SK-N-SH (cell line): ENCODE results near the gene MMD2. TPM values are rescaled to one million over a fixed set of nuclear protein-coding genes. Genes with fewer than 3 reads are reported as not detected.

Experiments
- CTCF ChIA-PET: fragments of 300-600, 350-600 bp; formaldehyde crosslinking; extraction: SDS; loops from one replicate; lab custom pipeline; 2021; lab: Yijun Ruan, JAX
- POLR2A ChIA-PET: fragments of 350-600 bp; sonication (Branson Sonifier 250); formaldehyde crosslinking; extraction: SDS; loops from one replicate; lab custom pipeline; 2020; ENCODE audit warnings: antibody characterized with exemption, inconsistent platforms; lab: Yijun Ruan, JAX
- DNase-seq: peaks from one replicate; pipeline ENCODE4 v3.0.0; 2012
- H2AFZ ChIP-seq: fragments of 200-600 bp; sonication (generic); 2 replicates; pipeline ENCODE4 v1.8.1; 2016; ENCODE audit warnings: antibody characterized with exemption, mild to moderate bottlenecking, low read depth
- H3F3A ChIP-seq: fragments of 200-600 bp; sonication (generic); replicated peaks from 2 replicates; pipeline ENCODE3; 2016; ENCODE audit warnings: antibody characterized with exemption, mild to moderate bottlenecking; ENCODE audit not compliant: insufficient read depth
- H3K27ac ChIP-seq, 2 experiments: fragments of 200-500 bp in 1 of 2; fragments of 200-600 bp in 1 of 2; sonication (Bioruptor generic) in 1 of 2; sonication (generic), shearing (Covaris generic) in 1 of 2; 2 replicates each; pipeline versions ENCODE4 v1.5.1 to v1.6.1; 2014 to 2016; ENCODE audit warnings: low read depth in 2 of 2, inconsistent platforms in 1 of 2, low read length in 1 of 2, mild to moderate bottlenecking in 1 of 2, mixed read lengths in 1 of 2
- H3K27me3 ChIP-seq: fragments of 200-600 bp; sonication (generic), shearing (Covaris generic); 2 replicates; pipeline ENCODE4 v1.6.1; 2016; ENCODE audit warnings: mixed run types; ENCODE audit not compliant: insufficient read depth
- H3K36me3 ChIP-seq, 2 experiments: fragments of 200-500 bp in 1 of 2; fragments of 200-600 bp in 1 of 2; sonication (Bioruptor generic) in 1 of 2; sonication (generic) in 1 of 2; replicated peaks in 1 of 2; 2 replicates each; pipeline versions ENCODE3 to v1.5.1; 2014 to 2016; ENCODE audit warnings: low read length in 1 of 2, mild to moderate bottlenecking in 1 of 2; ENCODE audit not compliant: insufficient read depth in 2 of 2, control insufficient read depth in 1 of 2
- H3K4me1 ChIP-seq, 2 experiments: fragments of 200-500 bp in 1 of 2; fragments of 200-600 bp in 1 of 2; sonication (Bioruptor generic) in 1 of 2; sonication (generic), shearing (Covaris generic) in 1 of 2; 2 replicates each; pipeline versions ENCODE4 v1.5.1 to v1.6.1; 2014 to 2016; ENCODE audit warnings: low read depth in 1 of 2, low read length in 1 of 2, mixed run types in 1 of 2; ENCODE audit not compliant: insufficient read depth in 2 of 2, control insufficient read depth in 1 of 2
- H3K4me2 ChIP-seq: fragments of 200-600 bp; sonication (generic), shearing (Covaris generic); 2 replicates; pipeline ENCODE4 v1.6.1; 2017; ENCODE audit warnings: mixed run types
- H3K4me3 ChIP-seq, 2 experiments: fragments of 200-500 bp in 1 of 2; fragments of 200-600 bp in 1 of 2; sonication (Bioruptor generic) in 1 of 2; sonication (generic), shearing (Covaris generic) in 1 of 2; 2 replicates each; pipeline versions ENCODE4 v1.5.1 to v1.8.1; 2014 to 2016; ENCODE audit warnings: low read depth in 2 of 2, inconsistent platforms in 1 of 2, low read length in 1 of 2, mild to moderate bottlenecking in 1 of 2, mixed read lengths in 1 of 2, moderate library complexity in 1 of 2
- H3K79me2 ChIP-seq: fragments of 200-600 bp; sonication (generic); 2 replicates; pipeline ENCODE4 v1.8.1; 2017; ENCODE audit warnings: mild to moderate bottlenecking; ENCODE audit not compliant: insufficient read depth
- H3K9ac ChIP-seq: fragments of 200-600 bp; sonication (generic); 2 replicates; pipeline ENCODE4 v1.6.1; 2017; ENCODE audit warnings: mixed run types
- H3K9me2 ChIP-seq: fragments of 200-600 bp; sonication (generic); 2 replicates; pipeline ENCODE4 v1.6.1; 2017; ENCODE audit warnings: mixed run types
- H3K9me3 ChIP-seq: fragments of 200-600 bp; sonication (generic); 2 replicates; pipeline ENCODE4 v1.6.1; 2017; ENCODE audit warnings: mixed run types, mild to moderate bottlenecking, moderate library complexity
- H4K20me1 ChIP-seq: fragments of 200-600 bp; sonication (generic); 2 replicates; pipeline ENCODE4 v1.6.1; 2017; ENCODE audit warnings: mild to moderate bottlenecking, mixed run types; ENCODE audit not compliant: insufficient read depth
- CHD2 ChIP-seq: fragments of 150-350 bp; IDR thresholded peaks from 2 replicates; pipeline ENCODE4 v1.6.1; 2018; ENCODE audit warnings: low read length; ENCODE audit not compliant: partially characterized antibody
- ELF1 ChIP-seq: IDR thresholded peaks from 2 replicates; pipeline ENCODE4 v1.4.0; 2012
- EZH2phosphoT487 ChIP-seq: fragments of 200-600 bp; sonication (generic); IDR thresholded peaks from 2 replicates; pipeline ENCODE4 v1.6.1; 2017; ENCODE audit warnings: low read depth, mixed run types, mild to moderate bottlenecking, antibody characterized with exemption, moderate library complexity, borderline replicate concordance
- FOXJ3 ChIP-seq: sonication (generic); formaldehyde crosslinking; IDR thresholded peaks from 2 replicates; pipeline ENCODE4 v1.5.1; 2020; ENCODE audit warnings: mild to moderate bottlenecking, missing genetic modification reagents
- FOXM1 ChIP-seq: IDR thresholded peaks from 2 replicates; pipeline ENCODE4 v1.4.0; 2012; ENCODE audit warnings: low read depth, mild to moderate bottlenecking
- GABPA ChIP-seq: IDR thresholded peaks from 2 replicates; pipeline ENCODE4 v1.4.0; 2012; ENCODE audit warnings: low read depth, mild to moderate bottlenecking
- JUND ChIP-seq: IDR thresholded peaks from 2 replicates; pipeline ENCODE4 v1.4.0; 2012
- MXI1 ChIP-seq: IDR thresholded peaks from 2 replicates; pipeline ENCODE4 v1.6.1; 2012; ENCODE audit warnings: mild to moderate bottlenecking, low read depth, low read length, improper control_type of control experiment
- NFIC ChIP-seq: IDR thresholded peaks from 2 replicates; pipeline ENCODE4 v1.4.0; 2012; ENCODE audit warnings: borderline replicate concordance
- RAD21 ChIP-seq: IDR thresholded peaks from 2 replicates; pipeline ENCODE4 v1.6.1; 2012; ENCODE audit warnings: mild to moderate bottlenecking, low read length
- RCOR1 ChIP-seq: fragments of 150-350 bp; IDR thresholded peaks from 2 replicates; pipeline ENCODE4 v1.6.1; 2017; ENCODE audit warnings: antibody characterized with exemption, low read length
- SIN3A ChIP-seq: IDR thresholded peaks from 2 replicates; pipeline ENCODE4 v1.6.1; 2012; ENCODE audit warnings: low read depth, mild to moderate bottlenecking, low read length, moderate library complexity, borderline replicate concordance
- SMC3 ChIP-seq: IDR thresholded peaks from 2 replicates; pipeline ENCODE4 v1.6.1; 2012; ENCODE audit warnings: low read depth, low read length, improper control_type of control experiment
- TCF12 ChIP-seq: IDR thresholded peaks from 2 replicates; pipeline ENCODE4 v1.4.0; 2012
- TEAD4 ChIP-seq: IDR thresholded peaks from 2 replicates; pipeline ENCODE4 v1.4.0; 2012; ENCODE audit warnings: mild to moderate bottlenecking, borderline replicate concordance; ENCODE audit not compliant: insufficient read depth
- USF1 ChIP-seq: IDR thresholded peaks from 2 replicates; pipeline ENCODE4 v1.4.0; 2012; ENCODE audit warnings: low read depth, borderline replicate concordance
- USF2 ChIP-seq: fragments of 150-350 bp; IDR thresholded peaks from 2 replicates; pipeline ENCODE4 v1.6.1; 2017; ENCODE audit warnings: antibody characterized with exemption, low read length, low read depth, borderline replicate concordance
- WGBS: methylation state at CpG from one replicate; pipeline ENCODE4 v1.1.6; 2017; ENCODE audit warnings: low lambda C conversion rate; 5-methylcytosine and 5-hydroxymethylcytosine counted together
- polyA plus RNA-seq, 3 experiments: library from polyadenylated mRNA; depleted of rRNA; stranded (reverse); fragments of >200 nt; gene quantifications; 2 replicates each; pipeline ENCODE4 v1.2.3, GENCODE V29; 2012
- TF ChIP-seq, protein P1 (sequence below): fragments of 150-350 bp; IDR thresholded peaks from 2 replicates; pipeline ENCODE4 v1.6.1; 2016; ENCODE audit warnings: mild to moderate bottlenecking, low read depth, low read length
- TF ChIP-seq, protein P2 (sequence below): IDR thresholded peaks from 2 replicates; pipeline ENCODE4; 2012

Gene MMD2
- polyA plus RNA-seq, 1 of the 3 experiments (the other 2 are of a cell fraction), result not detected

DNA sequence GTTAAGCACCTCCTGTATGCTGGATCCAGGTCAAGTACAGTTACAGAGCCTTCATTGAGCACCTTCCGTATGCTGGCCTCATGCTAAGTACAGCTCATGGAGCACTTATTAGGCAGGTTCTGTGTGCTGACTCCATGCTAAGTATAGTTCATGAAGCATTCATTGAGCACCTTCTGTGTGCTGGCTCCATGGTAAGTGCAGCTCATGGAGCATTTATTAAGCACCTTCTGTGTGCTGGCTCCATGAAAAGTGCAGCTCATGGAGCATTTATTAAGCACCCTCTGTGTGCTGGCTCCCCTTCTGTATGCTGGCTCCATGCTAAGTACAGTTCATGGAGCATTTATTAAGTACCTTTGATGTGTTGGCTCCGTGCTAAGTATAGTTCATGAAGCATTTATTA lies 30.5 kb downstream of the MMD2 start:
- Histone ChIP-seq H2AFZ (no peak overlapping the region), H3K4me3 (no peak overlapping the region), H3K4me2 (no peak overlapping the region), H3K9me3 (no peaks in the 10 kb centered on the region), H3K36me3 (no peaks in the 10 kb centered on the region), H4K20me1 (no peaks in the 10 kb centered on the region), H3K9me2 (no peaks in the 10 kb centered on the region), H3K79me2 (no peaks in the 10 kb centered on the region), H3F3A (no peaks in the 10 kb centered on the region), H3K4me1 (no peaks in the 10 kb centered on the region), H3K27ac (no peak overlapping the region), H3K27me3 (no peaks in the 10 kb centered on the region; the same call in 1 of the 2 replicates), H3K9ac (no peak overlapping the region)
- WGBS, result 51% methylated on average over 2 of the region's 2 CpGs
- ChIA-PET POLR2A (no interaction called here), CTCF (interaction anchor here (1.0 to 1.6 kb wide), 2 partner anchors 45 to 246 kb away, joined by 3 to 4 read pairs; partner anchors contain the start of gene RADIL)
- DNase-seq, result no peak
- no peak for TF ChIP-seq EZH2phosphoT487
- no peak for TF ChIP-seq USF1
- TF ChIP-seq, protein P1, sequence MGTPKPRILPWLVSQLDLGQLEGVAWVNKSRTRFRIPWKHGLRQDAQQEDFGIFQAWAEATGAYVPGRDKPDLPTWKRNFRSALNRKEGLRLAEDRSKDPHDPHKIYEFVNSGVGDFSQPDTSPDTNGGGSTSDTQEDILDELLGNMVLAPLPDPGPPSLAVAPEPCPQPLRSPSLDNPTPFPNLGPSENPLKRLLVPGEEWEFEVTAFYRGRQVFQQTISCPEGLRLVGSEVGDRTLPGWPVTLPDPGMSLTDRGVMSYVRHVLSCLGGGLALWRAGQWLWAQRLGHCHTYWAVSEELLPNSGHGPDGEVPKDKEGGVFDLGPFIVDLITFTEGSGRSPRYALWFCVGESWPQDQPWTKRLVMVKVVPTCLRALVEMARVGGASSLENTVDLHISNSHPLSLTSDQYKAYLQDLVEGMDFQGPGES, result no peak
- no peak for TF ChIP-seq SIN3A
- no peak for TF ChIP-seq RAD21
- TF ChIP-seq FOXJ3 (CRISPR knock-in tag), result no peak
- no peak for TF ChIP-seq JUND
- no peak for TF ChIP-seq USF2
- TF ChIP-seq FOXM1, result no peak
- no peak for TF ChIP-seq RCOR1
- TF ChIP-seq TCF12, result no peak
- no peak for TF ChIP-seq GABPA
- TF ChIP-seq, protein P2, sequence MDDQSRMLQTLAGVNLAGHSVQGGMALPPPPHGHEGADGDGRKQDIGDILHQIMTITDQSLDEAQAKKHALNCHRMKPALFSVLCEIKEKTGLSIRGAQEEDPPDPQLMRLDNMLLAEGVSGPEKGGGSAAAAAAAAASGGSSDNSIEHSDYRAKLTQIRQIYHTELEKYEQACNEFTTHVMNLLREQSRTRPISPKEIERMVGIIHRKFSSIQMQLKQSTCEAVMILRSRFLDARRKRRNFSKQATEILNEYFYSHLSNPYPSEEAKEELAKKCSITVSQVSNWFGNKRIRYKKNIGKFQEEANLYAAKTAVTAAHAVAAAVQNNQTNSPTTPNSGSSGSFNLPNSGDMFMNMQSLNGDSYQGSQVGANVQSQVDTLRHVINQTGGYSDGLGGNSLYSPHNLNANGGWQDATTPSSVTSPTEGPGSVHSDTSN, result no peak
- no peak for TF ChIP-seq ELF1
- TF ChIP-seq CHD2, result no peak
- no peak for TF ChIP-seq TEAD4
- no peak for TF ChIP-seq SMC3
- TF ChIP-seq MXI1, result no peak
- TF ChIP-seq NFIC, result no peak
